HG03521 (cell line): Measurements from ENCODE around the gene GABRG3.

Source experiments
- ATAC-seq: cut with Tn5 transposase; IDR thresholded peaks from one replicate; pipeline ENCODE4 v1.9.1; 2021; ENCODE audit warnings: mild to moderate bottlenecking, moderate library complexity; ENCODE audit not compliant: unreplicated experiment

The GABRG3 gene

DNA sequence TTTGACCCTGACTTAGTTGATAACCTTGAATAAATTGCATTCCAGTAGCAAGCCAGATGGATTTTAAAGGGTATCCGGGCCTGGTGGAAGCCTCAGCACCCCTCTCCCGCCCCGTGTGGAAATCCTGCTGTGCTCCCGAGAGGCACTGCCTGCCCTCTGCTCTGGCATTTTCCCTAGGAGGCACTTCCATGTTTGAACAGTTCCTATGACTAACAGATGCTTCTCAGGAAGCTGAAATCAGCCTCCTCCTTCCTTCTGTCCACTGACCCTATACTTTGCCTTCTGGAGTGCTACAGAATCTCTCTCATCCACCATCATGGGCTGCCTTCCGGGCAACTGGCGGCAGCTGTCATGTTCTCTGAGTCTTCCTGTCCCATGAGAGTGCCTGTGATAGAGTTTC is 90.8 kb downstream of the GABRG3 start:
- ATAC-seq, result no peak

GRCh38 chr15:27062951-27063350 is 92.0 kb downstream of the GABRG3 start:
- no peak for ATAC-seq

- ATAC-seq, result no peak
Observed at GRCh38 chr15:27064080-27064479, 93.1 kb downstream of the GABRG3 start.

DNA sequence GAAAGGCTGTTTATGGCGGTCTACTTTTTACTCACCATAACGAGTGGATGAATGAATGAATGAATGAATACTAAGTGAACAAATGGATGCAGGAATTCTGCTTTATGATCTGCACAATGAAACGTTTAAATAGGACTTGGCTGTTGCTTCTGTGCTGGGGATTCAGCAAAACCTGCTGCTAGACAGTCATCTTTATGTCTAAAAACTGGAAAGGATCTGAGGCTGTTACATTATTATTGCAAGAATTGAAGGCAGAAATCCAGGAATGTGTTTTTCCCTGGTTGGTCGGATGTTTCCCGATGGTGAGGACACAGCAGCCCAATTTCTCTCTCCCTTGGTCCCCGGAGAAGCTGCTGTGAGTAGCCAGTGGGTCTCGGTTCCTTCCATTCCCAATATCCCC is 94.2 kb downstream of the GABRG3 start:
- ATAC-seq, result no peak

GRCh38 chr15:27065785-27066184 is 94.8 kb downstream of the GABRG3 start:
- no peak for ATAC-seq

DNA sequence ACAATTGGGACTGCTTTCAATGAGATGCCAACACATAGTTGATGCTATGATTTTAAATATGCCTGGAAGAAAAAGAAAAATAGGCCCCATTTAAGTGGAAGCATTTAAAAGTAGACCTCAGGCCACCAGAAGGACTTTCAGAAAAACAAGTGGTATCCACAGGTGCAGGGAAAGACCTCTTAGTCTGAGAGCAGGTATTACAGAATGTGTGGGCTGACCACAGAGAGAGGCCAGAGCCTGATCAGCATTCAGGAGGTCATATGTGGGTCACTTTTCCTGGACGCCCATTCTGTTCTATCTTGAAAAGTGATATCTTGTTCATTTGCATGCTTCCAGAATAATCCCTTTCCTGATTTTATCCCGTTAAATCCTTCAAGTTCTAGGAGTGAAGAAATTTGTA is 95.5 kb downstream of the GABRG3 start:
- no peak for ATAC-seq

DNA sequence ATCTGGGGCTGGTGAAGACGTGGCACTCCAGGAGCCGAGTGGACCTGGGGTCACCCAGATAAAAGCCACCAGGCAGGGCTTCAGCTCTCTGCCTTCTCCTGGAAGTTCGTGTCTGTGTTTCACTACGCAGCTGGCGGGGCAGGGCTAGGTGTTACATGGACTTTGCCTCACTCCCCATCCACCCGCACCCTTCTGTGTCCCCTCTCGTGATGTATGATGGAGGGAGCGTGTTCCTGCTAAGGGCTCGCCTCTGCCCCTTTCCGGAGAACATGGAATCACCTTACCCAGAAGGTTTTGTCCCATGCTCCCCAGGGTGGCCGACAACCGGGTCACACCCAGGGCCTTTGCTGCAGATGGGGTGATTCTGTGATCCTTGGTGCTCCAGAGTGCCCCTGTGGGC is 96.2 kb downstream of the GABRG3 start:
- no peak for ATAC-seq

DNA sequence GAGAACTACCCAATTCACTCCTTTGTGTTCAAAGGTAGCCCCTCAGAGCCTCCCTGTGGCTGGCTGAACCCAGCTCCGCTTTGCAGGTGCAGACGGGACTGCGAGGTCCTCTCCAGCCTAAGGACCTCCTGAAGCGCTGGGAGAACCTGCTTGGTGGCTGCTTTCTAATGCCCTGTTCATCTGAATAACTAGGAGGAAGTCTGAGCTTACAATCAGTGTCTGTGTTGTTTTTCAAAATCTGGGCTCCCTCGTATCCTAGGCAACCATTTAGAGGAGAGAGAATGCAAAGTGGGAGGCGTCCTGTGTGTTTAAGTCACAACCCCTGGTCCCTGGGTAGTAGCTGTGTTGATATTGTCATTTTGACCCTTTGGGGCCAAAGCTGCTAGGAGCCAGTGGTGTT is 99.9 kb downstream of the GABRG3 start:
- no peak for ATAC-seq

DNA sequence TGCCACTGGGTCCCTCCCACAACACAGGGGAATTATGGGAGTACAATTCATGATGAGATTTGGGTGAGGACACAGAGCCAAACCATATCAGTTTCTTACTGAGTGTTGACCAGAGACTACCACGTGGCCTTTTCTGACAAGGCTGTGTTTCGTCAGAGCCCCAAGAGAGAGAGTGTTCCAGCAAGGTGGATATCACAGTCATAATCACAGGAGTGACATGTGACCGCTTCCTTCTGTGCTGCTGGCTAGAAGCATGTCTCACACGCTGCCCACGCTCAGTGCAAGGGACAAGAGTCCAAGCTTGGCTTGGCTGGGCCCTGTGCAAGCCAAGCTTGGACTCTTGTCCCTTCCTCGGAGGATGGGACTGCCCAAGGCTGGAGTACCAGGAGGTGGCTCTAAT is 103.2 kb downstream of the GABRG3 start:
- no peak for ATAC-seq

GRCh38 chr15:27077790-27078189 is 106.8 kb downstream of the GABRG3 start:
- no peak for ATAC-seq

DNA sequence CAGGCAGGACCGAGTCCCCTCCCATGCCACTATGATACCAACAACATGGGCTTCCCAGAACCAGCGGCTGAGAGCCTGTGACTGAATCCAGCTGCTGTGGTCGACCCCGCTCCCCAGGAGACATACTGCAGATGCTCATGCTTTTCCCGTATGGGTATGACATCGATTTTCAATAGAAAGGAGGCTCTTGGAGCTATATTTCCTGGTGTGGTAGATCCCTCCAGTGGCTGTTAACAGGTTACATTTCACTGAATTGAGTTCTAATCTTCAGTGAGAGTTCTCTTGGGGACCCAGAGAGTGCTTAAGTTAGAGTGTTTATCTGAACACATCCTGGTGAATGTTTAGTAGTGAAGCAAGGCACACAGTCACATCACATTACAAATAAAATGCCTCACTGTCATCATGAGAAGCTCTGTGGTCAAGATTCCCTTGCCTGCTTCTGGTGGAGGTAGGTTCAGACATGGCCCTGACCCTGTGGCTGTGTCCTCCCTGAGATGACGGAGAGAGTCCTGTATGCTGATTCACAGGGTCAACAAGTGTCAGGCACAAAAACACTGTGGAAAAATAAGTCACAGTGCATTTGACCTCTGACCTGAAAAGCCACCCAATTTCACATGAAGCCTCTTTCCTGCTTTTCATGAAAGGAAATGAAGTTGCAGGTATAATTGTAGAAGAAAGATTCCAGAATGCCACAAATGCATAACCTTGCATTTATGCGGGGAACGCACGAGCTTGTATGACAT is 110.9 kb downstream of the GABRG3 start:
- ATAC-seq, result no peak

DNA sequence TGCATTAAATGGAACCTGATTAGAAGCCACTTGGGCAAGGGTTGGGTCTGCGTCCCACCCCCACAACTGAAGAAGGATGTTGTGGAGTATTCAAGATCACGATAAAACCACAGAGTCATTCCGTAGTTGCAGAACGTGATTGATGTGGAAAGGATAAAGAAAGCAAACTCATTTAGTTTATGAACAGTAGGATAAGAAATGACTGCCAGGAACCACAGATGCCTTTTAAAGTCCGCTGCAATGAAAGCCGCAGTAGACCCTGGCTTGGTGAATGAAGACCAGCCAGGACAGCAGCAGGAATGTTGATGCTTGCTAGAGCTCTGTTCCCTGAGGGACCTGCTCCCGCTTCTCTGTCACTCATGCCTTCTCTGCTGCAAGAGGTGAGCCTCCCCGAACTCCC is 111.5 kb downstream of the GABRG3 start:
- ATAC-seq, result no peak

DNA sequence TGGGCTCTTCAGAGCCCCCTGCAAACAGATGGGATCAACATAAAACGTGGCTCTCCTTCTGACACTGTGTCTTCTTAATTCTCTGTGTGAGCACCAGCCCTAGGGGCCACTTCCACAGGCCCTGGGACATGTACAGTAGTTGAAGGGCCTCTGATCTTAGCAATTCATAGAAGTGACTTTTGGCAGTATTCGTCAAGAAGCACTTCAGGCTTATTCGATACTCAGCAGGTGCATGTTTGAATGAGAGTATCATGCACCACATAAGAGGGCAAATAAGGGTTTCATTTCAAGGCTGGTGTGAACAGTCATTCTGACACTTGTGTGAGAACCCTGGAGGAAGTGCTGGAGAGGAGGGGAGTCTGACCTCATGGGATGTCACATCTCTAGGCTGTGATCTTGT is 113.9 kb downstream of the GABRG3 start:
- no peak for ATAC-seq

DNA sequence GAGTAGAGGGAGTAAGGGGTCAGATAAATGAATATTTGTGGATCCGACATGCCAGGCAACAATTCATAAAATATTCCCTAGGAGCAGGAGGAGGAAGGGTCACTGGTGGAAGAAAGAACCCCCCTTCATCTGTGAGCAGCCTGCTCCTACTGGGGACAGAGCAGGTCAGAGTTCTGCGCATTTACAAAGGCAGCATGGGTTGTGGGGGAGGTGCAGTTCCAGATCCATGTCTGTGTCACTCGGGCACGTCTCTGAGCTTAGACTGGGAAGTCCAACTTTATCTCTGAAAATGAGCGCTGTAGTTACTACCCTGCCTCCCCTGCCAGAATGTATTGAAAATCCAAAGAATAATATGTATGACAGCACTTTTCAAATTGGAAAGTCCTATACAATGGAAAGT is 115.2 kb downstream of the GABRG3 start:
- no peak for ATAC-seq

DNA sequence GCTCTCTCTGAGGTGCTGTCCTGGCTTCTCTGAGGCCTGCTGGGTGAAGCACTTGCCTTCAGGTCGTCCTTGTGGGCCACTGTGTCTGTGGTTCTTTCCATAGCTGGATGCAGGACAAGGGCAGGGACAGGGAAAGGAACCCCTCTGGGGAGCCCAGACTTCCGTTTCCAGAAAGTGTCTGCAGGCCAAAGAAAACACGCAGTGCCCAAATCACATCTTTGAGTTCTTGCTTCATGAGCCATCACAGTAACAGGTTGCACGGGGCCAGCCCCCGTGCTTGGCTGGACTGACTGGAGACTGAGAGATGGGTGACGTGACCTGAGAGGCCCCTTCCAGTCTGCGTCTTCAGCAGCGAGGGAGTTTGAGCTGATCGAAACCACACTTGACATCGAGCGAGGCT is 115.8 kb downstream of the GABRG3 start:
- no peak for ATAC-seq

GRCh38 chr15:27087651-27088583 is 116.9 kb downstream of the GABRG3 start:
- no peak for ATAC-seq

DNA sequence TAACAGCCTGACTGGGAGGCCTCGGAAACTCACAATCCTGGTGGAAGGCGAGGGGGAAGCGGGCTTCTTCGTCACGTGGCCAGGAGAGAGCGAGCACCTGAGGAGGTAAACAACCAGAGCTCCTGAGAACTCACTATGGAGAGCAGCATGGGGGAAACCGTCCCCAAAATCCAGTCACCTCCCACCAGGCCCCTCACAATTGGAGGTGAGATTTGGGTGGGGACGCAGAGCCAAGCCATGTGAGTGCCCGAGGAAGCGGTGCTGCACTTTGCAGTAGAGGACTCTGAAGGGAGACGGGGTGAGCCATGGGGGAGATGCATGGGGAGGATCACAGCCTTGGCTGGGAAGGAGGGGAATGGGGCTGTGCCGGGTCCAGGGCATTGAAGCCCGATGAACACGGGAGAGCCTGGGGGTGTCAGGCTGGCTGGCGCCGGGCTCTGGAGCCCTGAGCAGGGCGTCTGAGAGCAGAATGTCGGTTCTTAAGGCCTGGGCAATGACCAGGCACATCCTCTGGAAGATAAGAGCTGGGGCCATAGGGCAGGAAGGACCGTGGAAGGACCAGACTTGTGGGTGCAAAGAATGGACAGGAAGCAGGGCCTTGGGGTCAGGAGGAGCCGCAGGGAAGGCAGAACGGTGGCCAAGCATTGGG is 117.7 kb downstream of the GABRG3 start:
- no peak for ATAC-seq

- no peak for ATAC-seq
Observed at GRCh38 chr15:27089233-27089586, 118.2 kb downstream of the GABRG3 start.

GRCh38 chr15:27089676-27090075 is 118.7 kb downstream of the GABRG3 start:
- ATAC-seq, result no peak

DNA sequence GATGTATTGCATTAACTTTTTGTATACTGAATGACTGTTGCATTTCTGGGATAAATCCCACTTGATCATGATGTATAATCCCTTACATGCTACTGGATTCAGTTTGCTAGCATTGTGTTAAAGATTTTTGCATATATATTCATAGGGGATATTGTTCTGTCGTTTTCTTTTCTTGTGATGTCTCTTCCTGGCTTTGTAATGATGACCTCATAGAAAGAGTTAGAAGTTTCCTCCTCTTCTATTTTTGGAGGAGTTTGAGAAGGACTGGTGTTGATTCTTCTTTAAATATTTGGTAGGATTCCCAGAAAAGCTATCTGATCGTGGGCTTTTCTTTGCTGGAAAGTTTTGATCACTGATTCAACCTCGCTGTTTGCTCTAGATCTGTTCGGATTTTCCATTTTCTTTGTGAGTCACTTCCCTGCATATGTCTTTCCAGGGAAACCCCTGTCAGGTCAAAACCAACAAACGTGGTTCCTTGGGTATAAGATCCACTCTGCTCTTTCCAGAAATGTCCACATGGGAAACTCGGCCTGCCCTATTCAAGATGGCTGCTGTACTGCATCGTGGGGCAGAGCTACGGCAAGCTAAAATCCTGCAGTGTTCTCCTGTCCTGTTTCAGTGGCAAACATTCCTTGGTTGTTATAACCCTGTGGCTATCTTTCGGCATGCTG is 120.4 kb downstream of the GABRG3 start:
- no peak for ATAC-seq

GRCh38 chr15:27092390-27092789 is 121.4 kb downstream of the GABRG3 start:
- ATAC-seq, result no peak
